Neural progenitor cell (in vitro differentiated cells): ENCODE results near the gene TMCO4. TPM values are rescaled to one million over a fixed set of nuclear protein-coding genes. Genes with fewer than 3 reads are reported as not detected.
A peak's percentile ranks its signal among the peaks of the same experiment; 100 is the strongest.
"Not testable (repeated sequence)": the region's sequence is repeated elsewhere in the genome, so short reads cannot be mapped to it uniquely, and the experiment has no call there.

ENCODE experiments used
- DNase-seq: peaks from one replicate; pipeline ENCODE4 v3.0.0-alpha.2; 2016; ENCODE audit warnings: low spot score
- H2AFZ ChIP-seq: fragments of 200-600 bp; sonication (generic); replicated peaks from 2 replicates; pipeline ENCODE4 v1.6.1; 2016; ENCODE audit warnings: antibody characterized with exemption
- H3F3A ChIP-seq: fragments of 200-600 bp; sonication (generic); 2 replicates; pipeline ENCODE4 v1.6.1; 2016; ENCODE audit warnings: antibody characterized with exemption, low read depth
- H3K27ac ChIP-seq: fragments of 200-600 bp; sonication (generic); 2 replicates; pipeline ENCODE4 v1.5.1; 2016; ENCODE audit warnings: mild to moderate bottlenecking
- H3K27me3 ChIP-seq: fragments of 200-600 bp; sonication (generic); 2 replicates; pipeline ENCODE4 v1.6.1; 2016; ENCODE audit warnings: mild to moderate bottlenecking, moderate library complexity
- H3K36me3 ChIP-seq: fragments of 200-600 bp; sonication (generic); 2 replicates; pipeline ENCODE4 v1.5.1; 2016
- H3K4me1 ChIP-seq: fragments of 200-600 bp; sonication (generic); 2 replicates; pipeline ENCODE4 v1.6.1; 2016; ENCODE audit warnings: mixed run types
- H3K4me2 ChIP-seq: fragments of 200-600 bp; sonication (generic); 2 replicates; pipeline ENCODE4 v1.6.1; 2016
- H3K4me3 ChIP-seq: fragments of 200-600 bp; sonication (generic); 2 replicates; pipeline ENCODE4 v1.5.1; 2016
- H3K79me2 ChIP-seq: fragments of 200-600 bp; sonication (generic); 2 replicates; pipeline ENCODE4 v1.6.1; 2016; ENCODE audit warnings: low read depth
- H3K9ac ChIP-seq: fragments of 200-600 bp; sonication (generic); 2 replicates; pipeline ENCODE4 v1.6.1; 2016
- H3K9me3 ChIP-seq: fragments of 200-600 bp; sonication (generic); 2 replicates; pipeline ENCODE4 v1.5.1; 2016; ENCODE audit warnings: low read depth
- H4K20me1 ChIP-seq: fragments of 200-600 bp; sonication (generic); 2 replicates; pipeline ENCODE4 v1.6.1; 2016; ENCODE audit warnings: low read depth
- H3K27ac Mint-ChIP-seq: 3 replicates; pipeline ENCODE4 v1.8.0; 2021; ENCODE audit warnings: mixed read lengths
- H3K27me3 Mint-ChIP-seq: 2 replicates; pipeline ENCODE4 v1.8.0; 2022; ENCODE audit warnings: low read depth, mild to moderate bottlenecking, inconsistent platforms, moderate library complexity, mixed read lengths; ENCODE audit not compliant: insufficient read depth
- H3K36me3 Mint-ChIP-seq: 3 replicates; pipeline ENCODE4 v1.8.0; 2021; ENCODE audit warnings: mixed read lengths
- H3K4me1 Mint-ChIP-seq: 3 replicates; pipeline ENCODE4 v1.8.0; 2021; ENCODE audit warnings: mixed read lengths
- H3K4me3 Mint-ChIP-seq: 3 replicates; pipeline ENCODE4 v1.8.0; 2021; ENCODE audit warnings: mild to moderate bottlenecking, moderate library complexity, mixed read lengths
- H3K9me3 Mint-ChIP-seq: 3 replicates; pipeline ENCODE4 v1.8.0; 2020; ENCODE audit warnings: mixed read lengths
- CTCF ChIP-seq: fragments of 200-600 bp; sonication (generic); IDR thresholded peaks from 2 replicates; pipeline ENCODE4 v1.5.1; 2017; ENCODE audit warnings: antibody characterized with exemption, mild to moderate bottlenecking
- EZH2 ChIP-seq: fragments of 200-600 bp; sonication (generic); IDR thresholded peaks from 2 replicates; pipeline ENCODE4 v1.6.1; 2017; ENCODE audit warnings: antibody characterized with exemption, mild to moderate bottlenecking, moderate library complexity
- EZH2phosphoT487 ChIP-seq: fragments of 200-600 bp; sonication (generic); IDR thresholded peaks from 2 replicates; pipeline ENCODE4 v1.6.1; 2017; ENCODE audit warnings: antibody characterized with exemption
- total RNA-seq: library from RNA; depleted of rRNA; stranded (reverse); fragments of >200 nt; gene quantifications from 2 replicates; pipeline ENCODE4 v1.2.3, GENCODE V29; 2015; ENCODE audit warnings: low replicate concordance

Gene TMCO4
- total RNA-seq, 1 donor from 2014 or later: 0.30 TPM

- H2AFZ ChIP-seq: no peak overlapping the region
- peaks cover 10% of the 10 kb centered on the region for H4K20me1 ChIP-seq
- peaks cover 31% of the 10 kb centered on the region for H3K27me3 Mint-ChIP-seq
- DNase-seq: no peak
- no peaks in the 10 kb centered on the region for H3K9me3 Mint-ChIP-seq
- H3K79me2 ChIP-seq: no peaks in the 10 kb centered on the region
- H3K27me3 ChIP-seq: peaks cover 69% of the 10 kb centered on the region
- H3K4me1 ChIP-seq: peaks cover 32% of the 10 kb centered on the region
- H3K4me2 ChIP-seq: no peak overlapping the region
- H3K4me1 Mint-ChIP-seq: peaks cover 29% of the 10 kb centered on the region
- H3K36me3 Mint-ChIP-seq: no peaks in the 10 kb centered on the region
- H3K36me3 ChIP-seq: no peaks in the 10 kb centered on the region
- H3K9ac ChIP-seq: no peak overlapping the region
- peaks cover 51% of the 10 kb centered on the region for H3F3A ChIP-seq
- H3K27ac Mint-ChIP-seq: no peak overlapping the region
- no peak overlapping the region for H3K4me3 ChIP-seq
- peak overlapping the region; percentile 86 for H3K4me3 Mint-ChIP-seq
- TF ChIP-seq CTCF (no peak), EZH2phosphoT487 (no peak), EZH2 (no peak)
- no peaks in the 10 kb centered on the region for H3K9me3 ChIP-seq
- H3K27ac ChIP-seq: no peak overlapping the region
These were observed 156.6 kb downstream of the TMCO4 start for GRCh38 chr1:19643121-19643520.

DNA sequence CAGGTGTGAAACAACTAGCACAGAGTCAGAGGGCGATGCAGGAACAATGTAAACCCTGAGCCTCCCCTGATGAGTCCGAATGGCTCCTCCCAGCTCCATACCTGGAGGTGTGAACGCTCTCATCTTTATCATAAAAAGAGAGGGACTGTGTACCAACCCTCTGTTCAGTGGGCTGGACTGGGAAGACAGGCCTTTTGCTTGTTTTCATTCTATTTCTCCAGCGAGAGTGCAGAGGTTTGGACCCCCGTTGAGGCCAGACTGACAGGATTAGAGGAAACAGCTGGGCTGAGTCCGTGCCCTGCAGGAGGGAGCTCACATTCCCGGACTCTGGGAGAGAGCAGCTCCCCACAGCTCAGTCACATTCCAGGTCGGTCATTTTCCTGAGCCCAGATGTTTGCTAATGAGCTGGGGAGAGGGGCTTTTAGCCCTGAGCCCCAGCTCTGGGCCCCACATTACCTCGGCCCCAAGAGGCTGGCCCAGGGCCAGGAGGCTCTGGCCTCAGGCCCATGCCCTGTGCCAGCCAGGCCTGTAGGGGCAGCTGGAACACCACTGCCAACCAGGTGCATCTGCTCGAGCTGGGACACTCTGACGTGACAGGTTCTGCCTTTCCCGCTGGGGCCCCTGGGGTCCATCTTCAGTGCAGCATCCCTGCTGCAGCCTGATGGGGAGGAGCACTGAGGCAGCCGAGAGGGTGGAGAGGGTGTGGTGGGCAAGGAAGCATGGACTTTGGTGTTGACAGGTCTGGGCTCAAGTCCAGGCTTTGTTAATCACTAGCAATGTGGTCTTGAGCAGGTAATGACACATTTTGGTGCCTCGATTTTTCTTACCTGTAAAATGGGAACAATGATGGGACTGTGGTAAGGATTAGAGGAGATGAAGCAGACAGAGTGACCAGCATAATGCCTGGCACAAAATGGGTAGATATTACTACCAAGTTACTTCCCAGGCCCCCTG is 159.1 kb downstream of the TMCO4 start:
- Histone ChIP-seq H3K27ac (no peak overlapping the region), H4K20me1 (peaks cover 10% of the 10 kb centered on the region), H3K4me1 (peaks cover 28% of the 10 kb centered on the region), H3K4me2 (peak overlapping the region; percentile 53), H3K9me3 (no peaks in the 10 kb centered on the region), H3K36me3 (no peaks in the 10 kb centered on the region), H3K79me2 (no peaks in the 10 kb centered on the region), H3K27me3 (peaks cover 51% of the 10 kb centered on the region), H3F3A (peaks cover 39% of the 10 kb centered on the region), H3K9ac (no peak overlapping the region), H3K4me3 (peak overlapping the region; percentile 27), H2AFZ (no peak overlapping the region)
- peak; percentile 94 for DNase-seq
- no peaks in the 10 kb centered on the region for H3K36me3 Mint-ChIP-seq
- no peaks in the 10 kb centered on the region for H3K9me3 Mint-ChIP-seq
- no peak overlapping the region for H3K4me3 Mint-ChIP-seq
- TF ChIP-seq EZH2 (no peak), CTCF (no peak), EZH2phosphoT487 (no peak)
- H3K4me1 Mint-ChIP-seq: peaks cover 23% of the 10 kb centered on the region
- no peak overlapping the region for H3K27ac Mint-ChIP-seq
- H3K27me3 Mint-ChIP-seq: peaks cover 21% of the 10 kb centered on the region

- no peaks in the 10 kb centered on the region for H3K79me2 ChIP-seq
- Mint-ChIP-seq H3K4me1 (peaks cover 21% of the 10 kb centered on the region), H3K27me3 (peaks cover 22% of the 10 kb centered on the region), H3K4me3 (no peak overlapping the region), H3K27ac (no peak overlapping the region), H3K36me3 (no peaks in the 10 kb centered on the region), H3K9me3 (no peaks in the 10 kb centered on the region)
- H3K27me3 ChIP-seq: peaks cover 45% of the 10 kb centered on the region
- no peaks in the 10 kb centered on the region for H3K36me3 ChIP-seq
- no peak overlapping the region for H2AFZ ChIP-seq
- no peak overlapping the region for H3K4me3 ChIP-seq
- H3K4me2 ChIP-seq: peak overlapping the region; percentile 53
- H3K9ac ChIP-seq: no peak overlapping the region
- H3K4me1 ChIP-seq: peaks cover 22% of the 10 kb centered on the region
- TF ChIP-seq EZH2phosphoT487 (no peak), CTCF (no peak), EZH2 (no peak)
- DNase-seq: no peak
- peaks cover 10% of the 10 kb centered on the region for H4K20me1 ChIP-seq
- H3K9me3 ChIP-seq: no peaks in the 10 kb centered on the region
- no peak overlapping the region for H3K27ac ChIP-seq
- H3F3A ChIP-seq: peaks cover 33% of the 10 kb centered on the region
These were observed 159.7 kb downstream of the TMCO4 start for GRCh38 chr1:19639999-19640362.

GRCh38 chr1:19639228-19639627 is 160.5 kb downstream of the TMCO4 start:
- peaks cover 18% of the 10 kb centered on the region for H3K4me1 ChIP-seq
- peaks cover 37% of the 10 kb centered on the region for H3K27me3 ChIP-seq
- H3K4me1 Mint-ChIP-seq: peaks cover 18% of the 10 kb centered on the region
- H3K9ac ChIP-seq, DNase-seq, H3K36me3 Mint-ChIP-seq, H3K79me2 ChIP-seq, H2AFZ ChIP-seq, H3K9me3 ChIP-seq, H3K4me3 ChIP-seq, H3K27ac ChIP-seq, H3K4me3 Mint-ChIP-seq, H3K27ac Mint-ChIP-seq, H3K4me2 ChIP-seq, H3K36me3 ChIP-seq, H3K9me3 Mint-ChIP-seq: not testable (repeated sequence)
- H3F3A ChIP-seq: peaks cover 31% of the 10 kb centered on the region
- peaks cover 19% of the 10 kb centered on the region for H3K27me3 Mint-ChIP-seq
- H4K20me1 ChIP-seq: peaks cover 10% of the 10 kb centered on the region
